Measurements from ENCODE around the gene GAS2L3.

GAS2L3 gene

GRCh38 chr12:100668945-100669536, 95.6 kb downstream of the GAS2L3 start:
- peak; percentile 70 for DNase-seq (ENCODE audit: low spot score)
- peak; percentile 93 for TF ChIP-seq CTCF (IDR thresholded peaks at IDR 0.05; ENCODE audit: extremely low read depth, insufficient read depth, missing control alignments)
- in situ Hi-C loops (cut with MboI; ENCODE audit: low pct_unique_long_range_greater_than_20kb, low sequenced_read_pairs, unreplicated experiment): no loop called here

GRCh38 chr12:100669922-100670321, 96.4 kb downstream of the GAS2L3 start:
- in situ Hi-C loops (cut with MboI; ENCODE audit: low pct_unique_long_range_greater_than_20kb, low sequenced_read_pairs, unreplicated experiment): no loop called here
- no peak for DNase-seq (ENCODE audit: low spot score)
- no peak for TF ChIP-seq CTCF (IDR thresholded peaks at IDR 0.05; ENCODE audit: extremely low read depth, insufficient read depth, missing control alignments)

GRCh38 chr12:100671396-100672074, 98.1 kb downstream of the GAS2L3 start:
- no peak for TF ChIP-seq CTCF (IDR thresholded peaks at IDR 0.05; ENCODE audit: extremely low read depth, insufficient read depth, missing control alignments)
- no peak for DNase-seq (ENCODE audit: low spot score)
- in situ Hi-C loops (cut with MboI; ENCODE audit: low pct_unique_long_range_greater_than_20kb, low sequenced_read_pairs, unreplicated experiment): no loop called here

GRCh38 chr12:100672075-100672592, 98.7 kb downstream of the GAS2L3 start:
- TF ChIP-seq CTCF (IDR thresholded peaks at IDR 0.05; ENCODE audit: extremely low read depth, insufficient read depth, missing control alignments): peak; percentile 76
- in situ Hi-C loops (cut with MboI; ENCODE audit: low pct_unique_long_range_greater_than_20kb, low sequenced_read_pairs, unreplicated experiment): no loop called here
- DNase-seq (ENCODE audit: low spot score): peak; percentile 36

GRCh38 chr12:100674036-100674888, 100.8 kb downstream of the GAS2L3 start:
- TF ChIP-seq CTCF (IDR thresholded peaks at IDR 0.05; ENCODE audit: extremely low read depth, insufficient read depth, missing control alignments): no peak
- in situ Hi-C loops (cut with MboI; ENCODE audit: low pct_unique_long_range_greater_than_20kb, low sequenced_read_pairs, unreplicated experiment): no loop called here
- DNase-seq (ENCODE audit: low spot score): no peak

All from GM13977 (cell line).